A549 (cell line): ENCODE measurements around the gene BCR. TPM values are rescaled to one million over a fixed set of nuclear protein-coding genes. Genes with fewer than 3 reads are reported as not detected.
A peak's percentile ranks its signal among the peaks of the same experiment; 100 is the strongest.
"Not testable (repeated sequence)": the region's sequence is repeated elsewhere in the genome, so short reads cannot be mapped to it uniquely, and the experiment has no call there.

Source experiments
- ATAC-seq, 2 experiments: fragments of 200-7000 bp in 1 of 2; fragments of >200 bp in 1 of 2; cut with Nextera tagmentation in 1 of 2; cut with Tn5 transposase in 1 of 2; 3 replicates each; pipeline versions ENCODE4 v1.8.0 to v1.9.1; 2018 to 2020; ENCODE audit warnings: mild to moderate bottlenecking in 1 of 2, moderate library complexity in 1 of 2
- CTCF ChIA-PET: fragments of 300-600 bp; sonication (Branson Sonifier 250); formaldehyde crosslinking; extraction: SDS; loops from one replicate; lab custom pipeline; 2021; ENCODE audit warnings: antibody characterized with exemption, inconsistent platforms; lab: Yijun Ruan, JAX
- POLR2A ChIA-PET: fragments of 350-600 bp; formaldehyde crosslinking; extraction: SDS; loops from one replicate; lab custom pipeline; 2021; ENCODE audit warnings: antibody characterized with exemption, inconsistent platforms; lab: Yijun Ruan, JAX
- DNase-seq, 2 experiments: peaks; one replicate each; pipeline versions ENCODE4 v3.0.0 to v3.0.0-alpha.2; 2011 to 2016; ENCODE audit warnings: low read depth in 1 of 2, low spot score in 1 of 2
- FAIRE-seq: peaks from 2 replicates; lab custom pipeline; 2011; peaks lifted over from hg19 to GRCh38; lab: Jason Lieb, UNC
- H3K27ac ChIP-seq, 2 experiments: fragments of >200 bp; sonication (Bioruptor Twin); formaldehyde crosslinking; 3 replicates each; pipeline ENCODE4 v1.5.1; 2016 to 2017
- H3K4me1 ChIP-seq: fragments of >200 bp; sonication (Bioruptor Twin); formaldehyde crosslinking; 3 replicates; pipeline ENCODE4 v1.6.1; 2016
- H3K4me2 ChIP-seq: fragments of >200 bp; sonication (Bioruptor Twin); formaldehyde crosslinking; 3 replicates; pipeline ENCODE4 v1.6.1; 2016
- H3K4me3 ChIP-seq: fragments of >200 bp; sonication (Bioruptor Twin); formaldehyde crosslinking; 3 replicates; pipeline ENCODE4 v1.5.1; 2016
- H3K9me3 ChIP-seq: fragments of >200 bp; sonication (Bioruptor Twin); formaldehyde crosslinking; 3 replicates; pipeline ENCODE4 v1.6.1; 2016
- JUN ChIP-seq, 2 experiments: fragments of >200 bp; sonication (Bioruptor Twin); formaldehyde crosslinking; IDR thresholded peaks; 2 replicates in 1 of 2; 3 replicates in 1 of 2; pipeline ENCODE4 v1.6.1; 2016 to 2017
- JUNB ChIP-seq: fragments of >200 bp; sonication (Bioruptor Twin); formaldehyde crosslinking; IDR thresholded peaks from 2 replicates; pipeline ENCODE4 v1.6.1; 2016
- ZSCAN20 ChIP-seq: fragments of 250-450 bp; sonication (Bioruptor Pico); IDR thresholded peaks from 2 replicates; pipeline ENCODE4 v1.8.0; 2022; ENCODE audit warnings: mild to moderate bottlenecking, moderate library complexity
- WGBS: methylation state at CpG from one replicate; pipeline ENCODE4 v1.1.6; 2017; ENCODE audit errors: missing lambda C conversion rate; 5-methylcytosine and 5-hydroxymethylcytosine counted together
- polyA plus RNA-seq, 4 experiments: library from polyadenylated mRNA; depleted of rRNA in 3 of 4; stranded (reverse); fragments of >200 nt; fragmentation: RNase III in 1 of 4; extraction: RNeasy Plus Mini Kit Qiagen cat#74134 plus additional on column Dnase treatment in 1 of 4; gene quantifications; 2 replicates in 3 of 4; 3 replicates in 1 of 4; pipeline ENCODE4 v1.2.3, GENCODE V29; 2011 to 2017
- small RNA-seq, 6 experiments: library from RNA; depleted of rRNA; stranded (forward); fragments of <200 nt; gene quantifications; one replicate each; pipeline ENCODE3, GENCODE V24; 2012
- TF ChIP-seq, protein P1 (sequence below): fragments of 200-600 bp; sonication (generic); IDR thresholded peaks from 2 replicates; pipeline ENCODE4 v1.6.1; 2016; ENCODE audit warnings: antibody characterized with exemption, mild to moderate bottlenecking, moderate library complexity
- TF ChIP-seq, protein P2 (sequence below): fragments of >200 bp; sonication (Bioruptor Twin); formaldehyde crosslinking; IDR thresholded peaks from 3 replicates; pipeline ENCODE4 v1.5.1; 2016

Gene BCR
- polyA plus RNA-seq, 2 of the 4 experiments (the other 2 are of a cell fraction) = 14.7 to 16.4 TPM

DNA sequence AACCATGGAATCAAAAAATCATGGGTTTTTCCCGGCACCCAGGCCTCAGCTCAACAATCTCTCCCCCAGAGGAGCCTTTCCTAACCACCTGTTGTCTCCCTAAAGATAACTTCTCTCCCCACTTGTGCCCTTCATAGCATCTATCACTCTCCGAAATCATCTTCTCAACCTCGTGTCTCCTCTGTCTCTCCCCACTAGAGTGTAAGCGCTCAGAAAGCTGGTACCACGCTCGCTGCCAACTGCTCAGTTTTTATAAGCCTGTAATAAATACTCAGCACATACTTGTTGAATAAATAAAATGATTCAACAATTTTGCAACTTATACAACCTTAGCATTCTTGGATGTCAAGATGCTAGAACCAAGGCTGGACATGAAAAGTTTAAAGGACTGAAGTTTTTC, 185.2 kb downstream of the BCR start (continued):
- no peak for TF ChIP-seq JUNB

DNA sequence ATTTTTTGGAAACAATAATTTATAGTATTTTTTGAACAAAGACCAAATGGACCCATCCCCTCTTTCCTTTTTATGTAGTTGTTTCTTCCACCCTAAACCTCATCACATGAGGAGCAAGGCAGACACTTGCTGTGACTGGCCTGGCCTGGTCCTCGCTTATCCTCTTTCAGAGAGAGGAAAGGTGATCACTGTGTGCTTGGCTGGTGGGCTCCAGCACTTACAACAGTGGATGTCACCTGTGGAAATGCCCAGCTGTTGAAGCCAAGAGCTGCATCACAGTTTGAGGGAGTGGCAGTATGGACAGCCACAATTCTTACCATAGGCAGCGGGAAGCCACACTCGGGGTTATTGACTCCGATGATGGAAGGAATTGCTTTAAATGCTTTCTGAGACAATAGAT, 185.7 kb downstream of the BCR start:
- no peak for DNase-seq
- H3K9me3 ChIP-seq = no peaks in the 10 kb centered on the region
- WGBS = 64% methylated on average over 4 of the region's 4 CpGs
- H3K4me2 ChIP-seq = no peak overlapping the region
- ChIA-PET POLR2A (no interaction called here), CTCF (no interaction called here)
- H3K4me3 ChIP-seq = no peak overlapping the region
- no peaks in the 10 kb centered on the region for H3K4me1 ChIP-seq
- no peak for FAIRE-seq
- TF ChIP-seq ZSCAN20 (CRISPR knock-in tag) = no peak
- TF ChIP-seq, protein P1, sequence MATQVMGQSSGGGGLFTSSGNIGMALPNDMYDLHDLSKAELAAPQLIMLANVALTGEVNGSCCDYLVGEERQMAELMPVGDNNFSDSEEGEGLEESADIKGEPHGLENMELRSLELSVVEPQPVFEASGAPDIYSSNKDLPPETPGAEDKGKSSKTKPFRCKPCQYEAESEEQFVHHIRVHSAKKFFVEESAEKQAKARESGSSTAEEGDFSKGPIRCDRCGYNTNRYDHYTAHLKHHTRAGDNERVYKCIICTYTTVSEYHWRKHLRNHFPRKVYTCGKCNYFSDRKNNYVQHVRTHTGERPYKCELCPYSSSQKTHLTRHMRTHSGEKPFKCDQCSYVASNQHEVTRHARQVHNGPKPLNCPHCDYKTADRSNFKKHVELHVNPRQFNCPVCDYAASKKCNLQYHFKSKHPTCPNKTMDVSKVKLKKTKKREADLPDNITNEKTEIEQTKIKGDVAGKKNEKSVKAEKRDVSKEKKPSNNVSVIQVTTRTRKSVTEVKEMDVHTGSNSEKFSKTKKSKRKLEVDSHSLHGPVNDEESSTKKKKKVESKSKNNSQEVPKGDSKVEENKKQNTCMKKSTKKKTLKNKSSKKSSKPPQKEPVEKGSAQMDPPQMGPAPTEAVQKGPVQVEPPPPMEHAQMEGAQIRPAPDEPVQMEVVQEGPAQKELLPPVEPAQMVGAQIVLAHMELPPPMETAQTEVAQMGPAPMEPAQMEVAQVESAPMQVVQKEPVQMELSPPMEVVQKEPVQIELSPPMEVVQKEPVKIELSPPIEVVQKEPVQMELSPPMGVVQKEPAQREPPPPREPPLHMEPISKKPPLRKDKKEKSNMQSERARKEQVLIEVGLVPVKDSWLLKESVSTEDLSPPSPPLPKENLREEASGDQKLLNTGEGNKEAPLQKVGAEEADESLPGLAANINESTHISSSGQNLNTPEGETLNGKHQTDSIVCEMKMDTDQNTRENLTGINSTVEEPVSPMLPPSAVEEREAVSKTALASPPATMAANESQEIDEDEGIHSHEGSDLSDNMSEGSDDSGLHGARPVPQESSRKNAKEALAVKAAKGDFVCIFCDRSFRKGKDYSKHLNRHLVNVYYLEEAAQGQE = no peak
- no peak for TF ChIP-seq JUN (IDR thresholded peaks at IDR 0.05)
- TF ChIP-seq, protein P2, sequence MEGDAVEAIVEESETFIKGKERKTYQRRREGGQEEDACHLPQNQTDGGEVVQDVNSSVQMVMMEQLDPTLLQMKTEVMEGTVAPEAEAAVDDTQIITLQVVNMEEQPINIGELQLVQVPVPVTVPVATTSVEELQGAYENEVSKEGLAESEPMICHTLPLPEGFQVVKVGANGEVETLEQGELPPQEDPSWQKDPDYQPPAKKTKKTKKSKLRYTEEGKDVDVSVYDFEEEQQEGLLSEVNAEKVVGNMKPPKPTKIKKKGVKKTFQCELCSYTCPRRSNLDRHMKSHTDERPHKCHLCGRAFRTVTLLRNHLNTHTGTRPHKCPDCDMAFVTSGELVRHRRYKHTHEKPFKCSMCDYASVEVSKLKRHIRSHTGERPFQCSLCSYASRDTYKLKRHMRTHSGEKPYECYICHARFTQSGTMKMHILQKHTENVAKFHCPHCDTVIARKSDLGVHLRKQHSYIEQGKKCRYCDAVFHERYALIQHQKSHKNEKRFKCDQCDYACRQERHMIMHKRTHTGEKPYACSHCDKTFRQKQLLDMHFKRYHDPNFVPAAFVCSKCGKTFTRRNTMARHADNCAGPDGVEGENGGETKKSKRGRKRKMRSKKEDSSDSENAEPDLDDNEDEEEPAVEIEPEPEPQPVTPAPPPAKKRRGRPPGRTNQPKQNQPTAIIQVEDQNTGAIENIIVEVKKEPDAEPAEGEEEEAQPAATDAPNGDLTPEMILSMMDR = no peak
- ATAC-seq = no peak
- H3K27ac ChIP-seq = no peak overlapping the region

DNA sequence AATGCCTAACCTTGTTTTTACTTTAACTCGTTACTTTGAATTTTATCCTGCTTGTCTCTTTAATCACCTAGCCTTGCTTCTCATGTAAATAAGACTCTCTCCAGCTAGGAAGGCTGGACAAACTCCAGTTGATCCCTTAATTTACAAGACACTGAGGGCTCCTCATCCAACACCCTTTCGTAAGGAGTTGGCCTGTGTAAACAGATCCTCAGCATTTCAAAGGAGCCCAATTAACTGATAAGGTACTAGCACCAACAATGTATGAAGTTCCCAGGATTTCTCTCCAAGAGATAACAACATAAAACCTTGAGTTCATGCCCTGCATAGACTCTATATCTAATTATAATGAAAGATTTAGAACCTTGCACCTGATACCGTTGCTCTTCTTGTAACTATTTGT, 186.9 kb downstream of the BCR start:
- H3K4me1 ChIP-seq, FAIRE-seq, H3K27ac ChIP-seq, H3K9me3 ChIP-seq, H3K4me3 ChIP-seq, POLR2A ChIA-PET, ATAC-seq, H3K4me2 ChIP-seq: not testable (repeated sequence)
- CTCF ChIA-PET = interaction anchor here (1.1 kb wide), 1 partner anchor 13 kb away, joined by 3 read pairs; no protein-coding TSS in a partner anchor
- 28% methylated on average over 3 of the region's 3 CpGs for WGBS
- peak in 1 of 2 experiments; percentile 31 for DNase-seq

Small RNAs within 50 kb of the gene (small RNA-seq; reads per million reads assigned to genes)
- gene BCRP8 (0 to 0.43 (median 0) reads per million in 6 experiments), gene RF00017 (0 reads per million in 6 experiments), gene RF00066 (0 reads per million in 6 experiments), gene RN7SL263P (0 reads per million in 6 experiments)

Other genes starting within 250 kb of the BCR start
- 1.9 and 2.0 TPM in 2 replicates for gene GNAZ, start 110.0 kb upstream of the BCR start, polyA plus RNA-seq (2011; rRNA removed)
- 1.9 to 2.5 TPM (median 2.1 TPM) in 3 replicates for gene GNAZ, start 110.0 kb upstream of the BCR start, polyA plus RNA-seq (2017; fragmentation: RNase III; extraction: RNeasy Plus Mini Kit Qiagen cat#74134 plus additional on column Dnase treatment)
- gene RSPH14, start 38.5 kb upstream of the BCR start, polyA plus RNA-seq (2011; rRNA removed) = 2.5 and 2.7 TPM in 2 replicates
- gene RSPH14, start 38.5 kb upstream of the BCR start, polyA plus RNA-seq (2017; fragmentation: RNase III; extraction: RNeasy Plus Mini Kit Qiagen cat#74134 plus additional on column Dnase treatment) = 1.4 to 1.5 TPM (median 1.4 TPM) in 3 replicates
- gene RAB36, start 35.0 kb upstream of the BCR start, polyA plus RNA-seq (2011; rRNA removed) = 2.5 and 3.1 TPM in 2 replicates
- gene RAB36, start 35.0 kb upstream of the BCR start, polyA plus RNA-seq (2017; fragmentation: RNase III; extraction: RNeasy Plus Mini Kit Qiagen cat#74134 plus additional on column Dnase treatment) = 4.0 to 4.7 TPM (median 4.5 TPM) in 3 replicates